SKM-1 treated with dmso at 0.1 percent for 144 hours (cell line): ENCODE results near the gene SPSB2.
"Not testable (repeated sequence)": the region's sequence is repeated elsewhere in the genome, so short reads cannot be mapped to it uniquely, and the experiment has no call there.

Experiments
- DNase-seq: peaks from one replicate; lab custom pipeline; 2025; ENCODE audit not compliant: unreplicated experiment; lab: John Stamatoyannopoulos, UW

SPSB2 gene

GRCh38 chr12:6873094-6874014, at the start of gene SPSB2:
Gene SPSB2 (minus strand): TSS chr12:6873303. CDS start chr12:6872901, 402 bp downstream.
- DNase-seq = peak; percentile 78

GRCh38 chr12:6921996-6922946, 49.2 kb upstream of the SPSB2 start:
- no peak for DNase-seq

GRCh38 chr12:6921539-6921938, 48.4 kb upstream of the SPSB2 start:
- no peak for DNase-seq

- DNase-seq = no peak
Measured at GRCh38 chr12:6919588-6919987, 46.5 kb upstream of the SPSB2 start.

GRCh38 chr12:6917491-6918231, 44.6 kb upstream of the SPSB2 start:
- DNase-seq = no peak

- DNase-seq = no peak
Measured at GRCh38 chr12:6916426-6917200, 43.5 kb upstream of the SPSB2 start.

GRCh38 chr12:6915789-6916285, 42.7 kb upstream of the SPSB2 start:
- DNase-seq = no peak

GRCh38 chr12:6914947-6915788, 42.1 kb upstream of the SPSB2 start:
- no peak for DNase-seq

GRCh38 chr12:6914246-6914946, 41.3 kb upstream of the SPSB2 start, which contains the start of gene ENO2:
Gene ENO2 (plus strand): TSS chr12:6914580. CDS start chr12:6915833, 1,253 bp downstream.
- DNase-seq = no peak

GRCh38 chr12:6912164-6912935, 39.2 kb upstream of the SPSB2 start:
- DNase-seq = no peak

GRCh38 chr12:6909421-6910145, 36.5 kb upstream of the SPSB2 start:
- DNase-seq = no peak

- not testable (repeated sequence) for DNase-seq
Measured at GRCh38 chr12:6908141-6908540, 35.0 kb upstream of the SPSB2 start.

GRCh38 chr12:6905414-6906040, 32.4 kb upstream of the SPSB2 start:
- DNase-seq = no peak

- DNase-seq = peak; percentile 84
Measured at GRCh38 chr12:6904280-6905276, 31.5 kb upstream of the SPSB2 start, which contains the start of gene LRRC23. Gene LRRC23 (plus strand): TSS chr12:6904822. CDS start chr12:6905634, 812 bp downstream.

GRCh38 chr12:6903722-6904121, 30.6 kb upstream of the SPSB2 start:
- no peak for DNase-seq
